ELF-1 (cell line): Measurements from ENCODE around the gene VPS18.

Experiments used
- DNase-seq: peaks from one replicate; pipeline ENCODE4 v3.0.0-alpha.2; 2016; ENCODE audit warnings: low read depth, low spot score

VPS18 gene

DNA sequence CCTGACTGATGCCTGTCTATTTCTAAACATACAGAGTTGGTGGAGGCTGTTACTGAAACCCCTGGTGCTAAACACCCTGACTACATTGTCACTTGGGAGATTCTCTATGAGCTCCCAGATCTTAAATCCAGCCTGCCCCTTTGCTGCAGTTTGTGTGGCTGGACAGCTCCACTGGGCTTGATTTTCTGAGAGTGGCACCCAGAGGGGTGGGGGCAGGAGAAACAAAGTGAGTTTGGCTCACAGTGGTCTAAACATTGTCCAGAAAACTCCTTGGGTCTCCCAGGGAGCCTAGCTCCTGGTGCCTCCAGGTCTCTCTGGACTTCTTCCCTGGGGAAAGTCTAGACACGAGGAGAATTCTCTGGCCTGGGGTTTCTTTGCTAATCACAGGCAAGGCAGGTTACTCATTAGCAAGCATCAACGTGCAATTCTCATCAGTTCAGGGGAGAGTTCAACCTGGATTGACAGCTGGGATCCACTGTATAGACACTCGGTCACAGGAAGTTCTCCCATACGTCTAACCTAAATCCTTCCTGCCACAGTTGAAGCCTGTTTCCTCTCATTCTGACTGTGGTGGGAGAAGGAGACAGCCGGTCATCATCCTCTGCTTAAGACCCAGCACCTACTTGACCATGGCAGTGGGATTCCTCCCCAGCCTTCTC is 27.8 kb downstream of the VPS18 start:
- no peak for DNase-seq

DNA sequence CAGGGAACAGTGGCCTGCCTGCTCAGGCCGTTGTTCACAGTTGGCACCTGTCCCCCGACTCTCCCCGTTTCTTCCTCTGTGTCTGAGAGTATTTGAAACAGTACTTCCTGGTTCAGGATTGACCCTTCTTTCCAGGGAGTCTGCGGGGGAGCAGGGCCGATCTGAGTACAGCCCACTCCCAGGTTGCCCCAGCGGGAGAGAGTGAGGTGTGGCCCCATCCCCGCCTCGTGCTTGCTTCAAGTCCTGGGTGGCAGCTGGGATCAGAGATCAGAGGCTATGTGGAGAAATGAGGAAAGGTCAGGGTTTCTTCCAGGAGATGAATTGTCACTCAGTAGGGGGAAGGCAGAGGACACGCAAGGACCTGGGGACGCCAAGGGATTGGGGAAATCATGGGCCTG is 28.4 kb downstream of the VPS18 start:
- DNase-seq, result no peak

DNA sequence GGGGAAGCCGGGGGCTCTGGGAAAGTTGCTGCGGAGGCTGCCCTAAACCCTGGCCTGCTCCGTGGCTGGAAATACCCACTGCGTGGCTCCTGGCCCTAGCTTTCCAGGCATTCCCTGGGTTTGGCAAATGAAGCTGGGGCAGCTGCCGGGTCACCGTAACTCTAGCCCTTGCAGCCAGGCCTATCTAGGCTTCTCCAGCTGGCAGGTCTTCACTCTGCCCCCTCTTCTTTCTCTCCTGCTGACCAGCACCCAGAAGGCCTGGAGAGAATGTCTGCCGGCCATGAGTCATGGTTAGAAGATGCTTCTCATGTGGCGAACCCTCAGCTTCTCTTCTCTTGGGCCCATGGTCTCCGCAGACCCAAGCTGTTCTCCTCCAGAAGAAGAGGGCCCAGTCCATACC is 29.3 kb downstream of the VPS18 start:
- no peak for DNase-seq

DNA sequence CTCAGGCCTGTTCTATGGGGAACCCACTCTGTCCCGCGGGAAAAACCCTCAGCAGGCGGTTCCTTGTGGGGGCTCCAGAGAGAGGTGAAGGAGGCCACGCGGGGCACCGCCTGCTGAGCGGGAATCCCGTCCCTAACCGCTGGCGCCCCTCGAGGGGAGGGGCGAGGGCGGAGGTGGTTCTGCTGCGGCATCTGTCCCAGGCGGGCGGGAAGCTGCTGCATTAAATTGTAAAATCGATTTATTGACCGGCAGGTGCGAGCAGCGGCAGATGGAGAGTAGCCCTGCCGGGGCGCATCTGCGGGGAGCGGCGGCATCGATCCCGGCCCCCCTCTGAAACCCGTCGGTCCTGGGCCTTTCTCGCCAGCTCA is 31.2 kb downstream of the VPS18 start:
- no peak for DNase-seq

DNA sequence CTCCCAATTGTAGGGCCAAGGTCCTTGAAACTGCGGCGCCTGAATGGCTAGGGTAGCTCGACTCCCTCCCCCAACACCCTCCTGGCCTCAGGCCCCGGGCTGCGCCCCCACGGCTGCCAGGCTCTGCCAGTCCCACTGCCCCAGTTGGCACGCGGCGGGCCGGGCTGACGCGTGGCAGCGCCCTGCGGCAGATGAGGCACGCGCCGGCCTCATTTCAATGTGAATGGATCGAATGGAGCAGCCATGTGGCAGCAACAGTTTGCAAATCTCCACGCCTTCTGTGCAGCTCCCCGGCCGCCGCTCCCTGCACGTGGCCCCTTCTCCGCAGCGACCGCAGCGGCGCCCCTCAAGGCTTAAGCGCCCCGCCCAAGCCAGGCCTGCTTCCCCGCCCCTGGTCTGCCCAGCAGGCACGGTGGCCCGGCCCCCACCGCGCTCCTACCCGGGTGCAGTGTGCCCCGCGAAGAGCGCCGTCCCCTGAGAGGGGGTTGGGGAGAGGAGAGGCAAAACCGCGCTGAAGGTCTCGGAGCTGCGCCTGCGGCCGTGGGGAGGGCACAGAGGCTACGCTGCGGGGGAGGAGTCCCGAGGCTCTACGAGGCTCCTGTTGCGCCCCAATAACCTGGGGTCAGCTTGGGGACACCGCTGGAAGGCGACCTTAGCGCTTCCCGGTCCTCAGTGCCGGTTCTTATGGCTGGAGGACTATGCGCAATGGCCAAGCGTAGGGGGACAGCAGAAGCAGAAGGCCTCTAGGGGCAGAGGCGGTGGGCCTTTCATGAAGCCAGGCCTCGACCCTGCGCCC is 31.8 kb downstream of the VPS18 start:
- DNase-seq, result peak; percentile 79

DNA sequence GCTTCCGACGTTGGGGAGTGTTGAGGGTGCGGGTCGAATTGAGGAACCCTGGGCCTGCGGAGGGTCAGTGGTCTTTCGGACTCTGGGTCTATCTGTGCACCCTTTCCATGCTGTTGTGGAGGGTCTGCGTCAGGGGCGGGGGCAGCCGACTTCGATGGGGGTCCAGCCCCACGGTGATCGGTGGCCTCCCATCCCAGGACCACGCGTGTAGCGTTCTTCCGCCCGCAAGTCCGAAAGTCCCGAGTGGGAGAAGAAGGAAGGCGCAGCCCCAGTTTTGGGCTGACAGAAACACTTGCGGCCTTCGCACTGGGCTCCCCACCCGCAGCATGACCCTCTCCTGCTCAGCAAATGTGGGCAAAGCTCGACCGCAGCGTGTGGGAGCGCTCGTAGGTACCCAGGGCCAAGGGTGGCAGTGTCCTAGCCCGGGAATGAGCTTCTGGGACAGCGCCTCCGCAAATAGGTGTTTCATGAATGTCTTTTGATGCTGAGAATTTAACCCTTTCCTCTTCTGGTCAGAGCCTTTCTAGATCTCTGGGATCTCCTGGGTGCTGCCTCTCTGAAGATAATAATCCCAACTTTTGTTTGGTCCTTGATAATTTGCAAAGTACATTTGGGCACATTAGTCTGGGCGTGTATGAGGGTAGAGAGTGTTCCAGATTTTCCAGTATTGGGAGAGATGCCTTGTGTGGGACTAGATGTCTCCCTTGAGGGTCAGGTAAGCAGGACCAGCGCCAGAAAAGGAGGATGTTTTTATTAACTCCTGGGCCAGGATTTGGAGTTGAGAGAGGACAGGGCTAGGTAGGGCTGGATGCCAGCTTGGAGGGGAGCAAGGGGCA is 32.6 kb downstream of the VPS18 start:
- DNase-seq, result no peak

DNA sequence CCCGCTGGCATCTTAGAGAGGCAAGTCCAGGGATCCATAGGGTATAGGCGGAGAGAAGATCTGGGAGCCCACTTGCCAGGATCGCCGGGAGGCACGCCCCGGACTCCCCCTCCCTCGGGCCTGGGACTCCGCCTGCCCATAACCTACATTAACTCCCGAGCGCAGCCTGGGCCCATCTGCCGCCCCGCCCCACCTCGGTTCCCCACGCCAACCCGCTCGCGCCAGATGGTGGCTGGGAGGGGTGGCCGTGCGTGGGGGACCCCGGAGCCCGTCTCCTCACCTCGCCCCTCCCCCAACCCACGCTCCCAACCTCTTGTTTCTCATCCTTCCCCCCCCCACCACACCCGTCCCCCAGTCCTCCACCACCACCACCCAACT is 33.2 kb downstream of the VPS18 start:
- DNase-seq, result no peak

DNA sequence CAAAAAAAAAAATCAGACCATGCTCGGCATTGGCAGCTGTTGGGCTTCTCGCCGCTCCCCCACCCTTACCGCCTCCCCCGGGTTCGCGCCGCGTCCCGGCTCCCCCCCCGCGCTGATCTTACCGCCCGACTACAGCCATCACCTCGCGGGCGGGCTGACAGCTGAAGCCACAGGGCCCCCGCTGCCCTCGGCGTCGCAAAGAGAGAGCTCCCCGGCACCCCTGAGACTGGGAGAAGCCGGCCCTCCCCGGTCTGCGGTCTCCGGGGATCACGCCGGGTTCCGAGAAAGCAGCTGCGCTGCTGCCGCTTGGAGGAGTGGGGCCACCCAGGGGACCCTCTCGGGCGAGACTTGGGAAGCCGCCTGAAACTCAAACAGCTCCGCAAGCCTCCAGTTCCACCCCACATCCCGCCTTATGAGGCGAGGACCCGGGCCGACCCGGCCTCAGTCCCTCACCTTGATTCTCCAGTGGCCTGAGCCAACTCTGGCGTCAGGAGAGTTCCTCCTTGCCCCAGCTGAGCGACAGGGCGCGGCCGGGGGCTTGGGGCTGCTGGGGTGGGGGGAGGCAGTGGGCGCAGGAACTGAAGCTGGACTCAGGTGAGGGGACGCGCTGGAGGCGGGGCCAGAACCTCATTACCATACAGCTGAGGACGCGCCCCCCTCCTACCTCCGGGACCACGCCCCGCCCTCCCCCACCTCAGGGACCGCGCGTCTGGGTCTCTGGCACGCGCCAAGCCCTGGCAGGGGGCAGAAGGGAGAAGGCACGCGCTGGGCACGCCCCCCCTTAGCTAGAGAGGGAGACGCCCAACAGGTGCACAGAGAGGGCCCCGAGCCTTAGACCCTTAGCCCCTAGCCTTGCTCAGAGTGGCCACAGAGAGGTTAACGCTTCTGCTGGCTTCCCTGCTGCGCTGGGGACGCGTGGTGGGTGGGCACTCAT is 33.9 kb downstream of the VPS18 start:
- no peak for DNase-seq

DNA sequence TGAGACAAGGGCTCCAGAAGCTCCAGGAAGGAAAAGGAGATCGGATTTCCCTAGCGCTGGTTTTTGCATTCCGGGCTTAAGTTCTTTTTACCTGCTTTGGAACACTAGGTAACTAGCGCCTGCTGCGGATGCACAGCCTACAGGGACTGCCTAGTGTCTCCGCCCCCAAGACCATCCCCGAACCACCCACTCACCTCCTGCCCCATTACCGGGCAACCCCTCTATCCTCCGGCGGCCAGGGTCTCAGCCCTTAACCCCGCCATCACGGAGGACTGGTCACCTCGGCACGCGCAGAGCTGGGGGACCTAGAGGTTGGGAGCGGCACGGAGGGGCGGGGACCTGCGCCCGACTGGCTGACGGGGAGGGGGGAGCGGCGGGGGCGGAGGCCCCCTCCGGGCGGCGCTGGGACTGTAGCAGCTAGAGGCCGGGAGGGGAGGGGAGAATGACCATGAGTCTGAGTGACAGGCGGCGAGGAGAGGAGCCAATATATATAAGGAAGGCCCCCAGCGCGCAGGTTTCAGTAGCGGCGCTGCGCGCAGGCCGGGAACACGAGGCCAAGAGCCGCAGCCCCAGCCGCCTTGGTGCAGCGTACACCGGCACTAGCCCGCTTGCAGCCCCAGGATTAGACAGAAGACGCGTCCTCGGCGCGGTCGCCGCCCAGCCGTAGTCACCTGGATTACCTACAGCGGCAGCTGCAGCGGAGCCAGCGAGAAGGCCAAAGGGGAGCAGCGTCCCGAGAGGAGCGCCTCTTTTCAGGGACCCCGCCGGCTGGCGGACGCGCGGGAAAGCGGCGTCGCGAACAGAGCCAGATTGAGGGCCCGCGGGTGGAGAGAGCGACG is 34.8 kb downstream of the VPS18 start, which contains the start of gene DLL4:
Gene DLL4 (plus strand): TSS at position 520 of the 839 bp plus-strand sequence. CDS start 329 bp downstream, outside the sequence.
- peak; percentile 87 for DNase-seq

DNA sequence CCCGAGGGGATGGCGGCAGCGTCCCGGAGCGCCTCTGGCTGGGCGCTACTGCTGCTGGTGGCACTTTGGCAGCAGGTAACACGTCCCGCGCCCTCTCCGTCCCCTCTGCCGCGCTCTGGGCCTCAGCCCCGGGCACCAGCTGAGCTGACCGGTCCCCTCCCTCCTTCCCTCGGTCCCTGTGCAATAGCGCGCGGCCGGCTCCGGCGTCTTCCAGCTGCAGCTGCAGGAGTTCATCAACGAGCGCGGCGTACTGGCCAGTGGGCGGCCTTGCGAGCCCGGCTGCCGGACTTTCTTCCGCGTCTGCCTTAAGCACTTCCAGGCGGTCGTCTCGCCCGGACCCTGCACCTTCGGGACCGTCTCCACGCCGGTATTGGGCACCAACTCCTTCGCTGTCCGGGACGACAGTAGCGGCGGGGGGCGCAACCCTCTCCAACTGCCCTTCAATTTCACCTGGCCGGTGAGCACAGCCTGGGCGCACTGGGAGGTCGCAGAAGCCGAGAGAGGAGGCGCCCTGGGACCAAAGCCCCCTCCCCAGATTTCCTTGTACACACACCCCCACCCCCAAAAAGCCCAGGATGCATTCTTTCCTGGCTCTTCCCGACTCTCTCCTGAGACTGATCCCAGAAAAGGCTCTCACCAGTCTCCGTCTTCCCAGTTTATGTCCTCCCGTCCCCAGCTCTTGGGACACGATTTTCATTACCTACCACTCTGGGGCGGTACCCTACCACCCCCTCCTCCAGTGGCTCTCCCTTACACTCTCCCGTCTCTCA is 35.6 kb downstream of the VPS18 start:
- DNase-seq, result peak; percentile 67

DNA sequence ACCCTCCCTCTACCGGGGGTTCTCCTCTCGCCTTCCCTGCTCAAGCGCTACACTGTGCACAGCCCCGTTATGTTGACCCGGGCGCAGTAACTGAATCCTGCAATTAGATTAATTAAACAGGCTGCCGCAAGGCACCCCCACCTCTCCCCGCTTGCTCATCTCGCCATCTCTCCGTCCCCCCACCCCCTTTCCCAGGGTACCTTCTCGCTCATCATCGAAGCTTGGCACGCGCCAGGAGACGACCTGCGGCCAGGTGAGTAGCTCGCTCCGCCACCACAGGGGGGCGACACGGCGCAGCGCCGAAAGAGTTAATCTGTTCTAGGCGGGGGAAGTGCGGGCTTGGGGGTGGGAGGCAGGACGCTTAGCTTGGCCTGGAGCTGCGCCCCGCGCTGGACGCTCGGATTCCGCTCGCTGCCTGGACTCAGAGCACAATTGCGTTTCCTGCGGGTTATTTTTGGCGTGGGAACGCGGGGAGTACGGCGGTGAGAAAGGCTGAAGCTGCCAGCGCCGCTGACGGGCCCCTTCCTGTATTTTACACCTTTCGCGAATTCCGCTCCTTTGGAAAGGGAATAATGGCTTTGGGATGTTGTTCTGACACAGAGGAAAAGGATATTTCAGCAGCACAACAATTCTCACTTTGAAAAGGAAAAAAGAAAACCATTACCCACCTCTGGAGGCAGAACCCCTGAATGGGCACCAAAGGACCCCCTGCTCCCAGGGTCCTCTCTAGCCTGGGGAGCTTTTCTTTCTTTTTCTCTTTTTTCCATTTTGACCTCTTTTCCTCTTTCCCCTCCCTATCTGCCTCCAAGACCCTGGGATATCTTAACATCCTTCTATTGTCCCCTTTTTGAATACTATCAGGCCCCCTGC is 36.4 kb downstream of the VPS18 start:
- DNase-seq, result peak; percentile 77

DNA sequence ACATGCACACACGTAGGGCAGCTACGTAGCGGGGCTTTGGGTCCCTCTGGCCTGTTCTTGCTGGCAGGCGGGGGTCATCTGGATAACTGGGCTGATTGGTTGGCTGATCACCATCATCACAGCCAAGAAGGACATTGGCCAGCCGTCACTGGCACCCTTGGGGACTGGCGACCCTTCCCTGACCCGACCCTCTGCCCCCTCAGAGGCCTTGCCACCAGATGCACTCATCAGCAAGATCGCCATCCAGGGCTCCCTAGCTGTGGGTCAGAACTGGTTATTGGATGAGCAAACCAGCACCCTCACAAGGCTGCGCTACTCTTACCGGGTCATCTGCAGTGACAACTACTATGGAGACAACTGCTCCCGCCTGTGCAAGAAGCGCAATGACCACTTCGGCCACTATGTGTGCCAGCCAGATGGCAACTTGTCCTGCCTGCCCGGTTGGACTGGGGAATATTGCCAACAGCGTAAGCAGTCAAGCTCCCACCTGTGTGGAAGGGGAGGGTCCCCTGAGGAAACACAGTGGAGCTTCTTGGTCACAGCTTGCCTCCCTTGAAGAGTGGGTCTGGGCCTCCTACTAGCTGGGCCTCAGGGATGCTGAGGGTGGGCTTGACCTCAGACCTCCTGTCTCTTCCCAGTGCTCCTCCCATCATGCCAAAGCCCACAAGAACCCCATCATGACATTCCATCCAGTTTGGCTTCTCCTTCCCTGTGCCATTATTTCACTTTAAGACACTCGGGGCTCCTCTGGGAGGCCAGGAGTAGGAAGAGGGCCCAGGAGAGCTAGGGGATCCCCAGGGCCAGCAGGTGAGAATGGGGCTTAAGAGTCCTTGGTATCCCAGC is 37.3 kb downstream of the VPS18 start:
- no peak for DNase-seq

DNA sequence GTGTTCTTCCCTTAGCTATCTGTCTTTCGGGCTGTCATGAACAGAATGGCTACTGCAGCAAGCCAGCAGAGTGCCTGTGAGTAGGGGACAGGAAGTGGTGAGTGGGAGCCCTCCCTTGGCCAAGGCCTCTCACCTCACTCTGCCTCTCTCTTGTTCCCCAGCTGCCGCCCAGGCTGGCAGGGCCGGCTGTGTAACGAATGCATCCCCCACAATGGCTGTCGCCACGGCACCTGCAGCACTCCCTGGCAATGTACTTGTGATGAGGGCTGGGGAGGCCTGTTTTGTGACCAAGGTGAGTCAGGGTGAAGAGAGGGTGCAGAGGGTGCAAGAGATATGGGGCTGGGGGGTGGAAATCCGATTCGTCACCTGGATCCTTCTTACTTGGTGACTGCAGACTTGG is 37.9 kb downstream of the VPS18 start:
- DNase-seq, result no peak

DNA sequence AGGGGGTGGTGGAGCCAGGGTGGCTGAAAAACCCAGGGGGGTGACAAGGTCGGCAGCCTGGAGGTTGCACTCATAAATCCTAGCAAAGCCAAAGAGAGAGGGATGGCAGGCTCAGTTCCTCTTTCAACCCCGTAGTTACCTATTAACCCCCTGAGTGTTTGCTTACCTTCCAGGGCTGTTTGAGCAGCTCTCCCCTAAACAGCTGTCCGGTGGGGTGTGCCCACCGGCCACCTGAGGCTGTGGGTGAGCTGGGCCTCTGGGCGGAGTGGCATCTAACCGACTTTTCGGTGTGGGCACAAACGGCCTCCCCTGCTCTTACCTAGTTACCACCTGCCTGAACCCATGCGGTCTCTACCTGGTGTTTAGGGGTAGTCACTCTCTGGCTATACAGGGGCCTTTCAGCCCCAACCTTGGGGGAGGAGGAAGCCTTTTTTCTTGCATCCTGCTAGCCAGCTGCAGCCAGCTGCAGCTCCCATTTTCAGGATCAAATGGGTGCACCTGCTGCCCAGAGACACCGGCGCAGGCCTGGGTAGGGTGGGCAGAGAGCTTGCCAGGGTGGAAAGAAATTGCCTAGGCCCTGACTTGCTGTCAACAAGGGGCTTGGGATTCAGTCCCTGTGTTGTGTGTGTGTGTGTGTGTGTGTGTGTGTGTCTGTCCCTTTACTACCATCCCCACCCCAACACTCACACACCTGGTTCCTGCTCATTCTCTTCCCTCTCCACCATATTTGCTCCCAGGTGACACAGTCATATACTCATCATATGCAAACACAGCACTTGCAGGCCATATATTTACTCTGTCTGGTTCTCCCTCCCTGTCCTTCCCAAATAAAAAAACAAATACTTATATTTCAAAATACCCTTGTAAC is 38.6 kb downstream of the VPS18 start:
- no peak for DNase-seq

DNA sequence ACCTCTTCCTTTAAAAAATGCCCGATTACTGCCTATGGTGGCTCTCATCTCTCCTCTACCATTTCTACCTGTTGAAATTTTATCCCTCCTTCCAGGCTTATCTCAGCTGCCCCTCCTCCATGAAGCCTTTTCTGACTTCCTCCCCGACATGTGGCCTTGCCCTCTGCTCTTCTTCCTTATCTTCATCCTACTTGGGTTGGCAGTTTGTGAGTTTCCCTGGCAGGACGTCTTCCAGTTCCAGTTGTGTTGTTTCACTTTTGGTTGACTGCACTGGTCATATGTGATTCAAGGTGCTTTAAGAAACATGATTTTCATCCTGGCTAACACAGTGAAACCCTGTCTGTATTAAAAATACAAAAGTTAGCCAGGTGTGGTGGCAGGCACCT is 39.3 kb downstream of the VPS18 start:
- no peak for DNase-seq

DNA sequence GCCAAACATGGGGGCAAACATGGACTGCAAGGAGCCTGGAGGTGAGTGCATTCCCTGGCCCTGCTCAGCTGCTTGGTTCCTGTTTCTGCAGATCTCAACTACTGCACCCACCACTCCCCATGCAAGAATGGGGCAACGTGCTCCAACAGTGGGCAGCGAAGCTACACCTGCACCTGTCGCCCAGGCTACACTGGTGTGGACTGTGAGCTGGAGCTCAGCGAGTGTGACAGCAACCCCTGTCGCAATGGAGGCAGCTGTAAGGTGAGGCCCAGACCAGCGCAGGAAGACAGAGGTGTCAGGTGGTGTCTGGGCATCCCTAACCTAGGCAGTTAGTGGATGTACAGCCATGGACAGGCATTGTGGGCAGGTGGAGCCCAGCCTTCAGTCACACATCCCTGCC is 40.2 kb downstream of the VPS18 start:
- no peak for DNase-seq

DNA sequence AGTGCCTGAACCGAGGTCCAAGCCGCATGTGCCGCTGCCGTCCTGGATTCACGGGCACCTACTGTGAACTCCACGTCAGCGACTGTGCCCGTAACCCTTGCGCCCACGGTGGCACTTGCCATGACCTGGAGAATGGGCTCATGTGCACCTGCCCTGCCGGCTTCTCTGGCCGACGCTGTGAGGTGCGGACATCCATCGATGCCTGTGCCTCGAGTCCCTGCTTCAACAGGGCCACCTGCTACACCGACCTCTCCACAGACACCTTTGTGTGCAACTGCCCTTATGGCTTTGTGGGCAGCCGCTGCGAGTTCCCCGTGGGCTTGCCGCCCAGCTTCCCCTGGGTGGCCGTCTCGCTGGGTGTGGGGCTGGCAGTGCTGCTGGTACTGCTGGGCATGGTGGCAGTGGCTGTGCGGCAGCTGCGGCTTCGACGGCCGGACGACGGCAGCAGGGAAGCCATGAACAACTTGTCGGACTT is 42.0 kb downstream of the VPS18 start:
- DNase-seq, result no peak
